Sciatic nerve (tissue), 2 donors: Measurements from ENCODE around the gene CWC15. TPM values are rescaled to one million over a fixed set of nuclear protein-coding genes. Genes with fewer than 3 reads are reported as not detected.
"Not testable (repeated sequence)": the region's sequence is repeated elsewhere in the genome, so short reads cannot be mapped to it uniquely, and the experiment has no call there.

Experiments used
- ATAC-seq: fragments of 200-7000 bp; cut with Tn5 transposase; one replicate; pipeline ENCODE4 v1.9.1; 2020; ENCODE audit warnings: mild to moderate bottlenecking, moderate library complexity
- DNase-seq: peaks from one replicate; pipeline ENCODE4 v3.0.0-alpha.2; 2020; ENCODE audit warnings: low spot score
- intact Hi-C: fragments of 100-400 bp; cut with DNase I; formaldehyde crosslinking; loops from one replicate; pipeline ENCODE4 v1.14.2; 2022
- total RNA-seq: library from RNA; stranded (reverse); fragmentation: NEBNext Ultra II Directional; extraction: Animal tissue kit (Norgen Biotek cat#: 25700); gene quantifications from one replicate; pipeline ENCODE4 v1.2.1, GENCODE V29; 2021
- donor health status: DM: no; HTN: no; CAD: no.
- donor health status: DM: no; HTN: no; CAD: no.

Gene CWC15
- total RNA-seq, 1 donor from 2014 or later: 78.8 TPM

DNA sequence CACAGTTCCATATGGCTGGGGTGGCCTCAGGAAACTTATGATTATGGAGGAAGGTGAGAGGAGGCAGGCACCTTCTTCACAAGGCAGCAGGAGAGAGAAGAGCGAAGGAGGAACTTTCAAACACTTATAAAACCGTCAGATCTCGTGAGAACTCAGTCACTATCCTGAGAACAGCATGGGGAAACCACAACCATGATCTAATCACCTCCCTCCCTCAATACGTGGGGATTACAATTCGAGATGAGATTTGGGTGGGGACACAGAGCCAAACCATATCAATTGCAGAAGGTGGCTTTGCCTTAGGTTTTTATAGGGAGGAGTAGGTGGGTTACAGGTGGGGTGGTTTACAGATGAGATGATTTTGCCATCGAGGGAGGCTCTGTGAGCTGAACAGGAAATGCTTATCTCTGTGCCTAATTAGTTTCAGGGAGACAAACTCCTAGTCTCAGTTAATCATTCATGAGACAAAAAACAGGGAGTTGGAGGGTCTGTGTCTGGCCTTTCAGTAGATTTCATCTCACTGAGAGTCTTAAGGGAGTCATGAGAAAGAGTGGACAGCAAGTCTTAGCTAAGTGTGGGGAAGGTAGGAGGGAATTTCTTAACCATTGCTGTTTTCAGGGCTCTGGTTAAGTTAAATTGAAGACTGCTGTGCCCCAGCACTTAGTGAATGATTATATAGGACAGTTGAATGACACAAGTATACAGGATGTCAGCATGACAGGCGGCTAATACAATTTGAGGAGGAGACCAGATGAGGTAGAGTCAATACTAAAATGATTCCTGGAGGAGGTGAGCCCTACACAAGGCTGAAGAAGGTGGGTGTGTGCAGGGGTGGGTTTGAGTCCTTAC is 47.7 kb downstream of the CWC15 start:
- intact Hi-C loops: no loop called here
- no peak for ATAC-seq
- no peak for DNase-seq

DNA sequence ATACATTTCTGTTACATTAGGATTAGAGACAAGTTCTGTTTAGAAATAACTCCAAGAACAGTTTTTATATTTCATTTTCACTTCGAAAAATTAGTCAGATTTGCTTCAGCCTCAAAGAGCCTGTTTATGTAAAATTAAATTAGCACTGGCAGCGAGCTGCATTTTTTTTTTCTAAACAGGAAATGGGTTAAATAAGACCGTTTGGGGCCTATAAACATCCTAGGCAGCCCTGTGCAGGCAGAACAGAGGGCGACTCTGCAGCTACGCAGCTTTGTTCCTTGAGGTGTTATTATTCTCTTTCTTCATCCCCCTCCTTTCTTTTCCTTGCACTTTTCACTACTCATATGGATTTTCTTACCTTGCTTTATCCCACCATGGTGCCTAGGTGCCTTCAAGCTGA is 48.7 kb downstream of the CWC15 start:
- intact Hi-C loops: no loop called here
- no peak for ATAC-seq
- no peak for DNase-seq

DNA sequence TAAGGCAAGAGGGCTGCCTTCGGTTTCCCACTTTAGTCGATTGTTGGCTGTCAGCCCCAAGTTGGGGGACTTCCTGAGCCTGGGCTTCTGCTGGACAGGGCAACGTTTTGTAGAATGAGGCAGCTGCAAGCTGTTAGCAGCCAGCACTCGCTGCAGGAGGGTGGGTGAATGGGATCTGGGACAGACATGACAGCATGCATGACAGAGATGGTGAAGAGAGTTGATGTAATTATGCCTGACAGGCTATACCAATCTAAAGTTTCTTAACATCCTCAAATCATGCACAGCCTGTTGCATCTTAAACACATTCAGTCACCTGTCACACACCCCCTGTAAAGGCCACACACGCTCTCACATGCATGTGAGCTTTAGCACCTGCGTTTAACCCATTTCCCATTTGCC is 49.2 kb downstream of the CWC15 start:
- ATAC-seq (no peak), DNase-seq (no peak)
- intact Hi-C loops: no loop called here

DNA sequence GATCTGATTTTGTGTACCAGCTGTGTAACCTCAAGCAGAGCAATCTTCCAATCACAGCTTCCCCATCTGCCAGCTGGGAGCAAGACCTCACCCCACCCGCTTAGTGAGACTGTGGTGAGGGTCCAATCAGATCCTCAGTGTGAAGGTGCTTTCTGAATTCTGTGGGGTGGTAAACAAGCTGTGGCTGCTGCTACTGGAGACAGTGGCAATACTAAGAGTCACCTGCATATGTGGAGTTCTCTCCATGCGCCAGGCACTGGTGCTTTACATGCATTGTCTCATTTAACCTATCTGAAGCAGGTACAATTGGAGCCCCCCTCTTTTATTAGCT is 50.4 kb downstream of the CWC15 start:
- DNase-seq (no peak), ATAC-seq (no peak)
- intact Hi-C loops: no loop called here

DNA sequence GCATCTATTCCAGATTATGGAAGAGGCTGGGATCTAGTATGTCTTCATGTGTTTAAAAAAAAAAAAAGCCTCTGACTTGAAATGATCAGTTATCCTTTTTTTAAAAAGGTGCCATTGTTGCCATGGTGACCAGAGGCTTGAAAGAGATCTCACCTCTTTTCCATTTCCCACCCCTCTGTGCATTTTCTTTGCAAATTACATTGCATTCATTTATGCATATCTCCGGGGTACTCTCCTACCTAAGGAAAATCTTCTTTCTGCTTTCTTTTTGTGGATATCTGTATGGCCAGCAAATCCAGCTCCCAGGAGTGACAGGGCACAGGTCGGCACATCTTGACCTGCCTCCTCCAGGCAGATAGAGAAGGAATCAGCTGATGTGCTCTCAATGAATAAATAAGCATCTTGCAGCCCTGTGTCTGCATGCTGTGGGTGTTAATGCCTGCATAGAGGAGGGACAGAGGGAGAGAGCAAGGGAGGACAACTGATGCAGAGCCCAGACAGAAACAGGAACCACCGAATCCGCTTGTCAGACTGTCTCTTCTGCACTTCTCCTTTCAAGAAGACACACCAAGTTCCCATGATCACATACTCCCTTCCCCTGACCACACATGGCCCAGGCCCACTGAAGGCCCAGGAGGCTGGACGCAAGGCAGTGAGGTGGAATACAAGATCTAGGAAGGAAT is 50.9 kb downstream of the CWC15 start:
- no peak for ATAC-seq
- intact Hi-C loops: no loop called here
- no peak for DNase-seq

DNA sequence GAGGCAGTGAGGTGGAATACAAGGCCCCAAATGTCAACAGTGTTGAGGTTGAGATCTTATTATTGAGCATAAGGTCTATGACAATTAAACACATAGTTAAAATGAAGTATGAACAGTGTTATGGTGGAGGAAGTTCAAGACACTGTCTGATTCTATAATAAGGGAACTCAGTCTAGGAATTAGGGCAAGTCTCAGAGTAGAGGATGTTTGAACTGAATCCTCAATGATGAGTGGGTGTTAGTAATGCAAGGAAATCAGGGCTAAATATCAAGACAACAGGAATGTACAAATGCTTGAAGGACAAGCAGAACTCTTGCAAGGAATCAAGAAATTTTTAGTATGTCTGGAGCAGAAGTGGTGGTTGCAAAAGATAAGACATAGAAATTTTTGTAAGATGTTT is 53.0 kb downstream of the CWC15 start:
- DNase-seq: no peak
- no peak for ATAC-seq
- intact Hi-C loops: no loop called here

DNA sequence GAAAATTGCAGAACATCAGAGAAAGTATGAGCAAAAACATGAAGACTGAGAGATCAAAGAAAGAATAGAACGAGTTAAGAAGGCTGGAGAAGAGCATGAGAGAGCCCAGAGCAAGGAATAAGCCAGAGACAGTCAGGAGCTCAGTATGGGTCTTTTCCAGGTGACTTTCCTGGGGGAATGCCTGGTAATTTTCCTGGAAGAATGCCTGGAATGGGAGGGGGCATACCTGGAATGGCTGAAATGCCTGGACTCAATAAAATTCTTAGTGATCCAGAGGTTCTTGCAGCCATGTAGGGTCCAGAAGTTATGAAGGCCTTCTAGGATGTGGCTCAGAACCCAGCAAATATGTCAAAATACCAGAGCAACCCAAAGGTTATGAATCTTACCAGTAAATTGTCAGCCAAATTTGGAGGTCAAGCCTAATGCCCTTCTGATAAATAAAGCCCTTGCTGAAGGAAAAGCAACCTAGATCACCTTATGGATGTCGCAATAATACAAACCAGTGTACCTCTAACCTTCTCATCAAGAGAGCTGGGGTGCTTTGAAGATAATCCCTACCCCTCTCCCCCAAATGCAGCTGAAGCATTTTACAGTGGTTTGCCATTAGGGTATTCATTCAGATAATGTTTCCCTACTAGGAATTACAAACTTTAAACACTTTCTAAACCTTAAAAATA is 59.5 kb downstream of the CWC15 start:
- intact Hi-C loops, DNase-seq, ATAC-seq: not testable (repeated sequence)

DNA sequence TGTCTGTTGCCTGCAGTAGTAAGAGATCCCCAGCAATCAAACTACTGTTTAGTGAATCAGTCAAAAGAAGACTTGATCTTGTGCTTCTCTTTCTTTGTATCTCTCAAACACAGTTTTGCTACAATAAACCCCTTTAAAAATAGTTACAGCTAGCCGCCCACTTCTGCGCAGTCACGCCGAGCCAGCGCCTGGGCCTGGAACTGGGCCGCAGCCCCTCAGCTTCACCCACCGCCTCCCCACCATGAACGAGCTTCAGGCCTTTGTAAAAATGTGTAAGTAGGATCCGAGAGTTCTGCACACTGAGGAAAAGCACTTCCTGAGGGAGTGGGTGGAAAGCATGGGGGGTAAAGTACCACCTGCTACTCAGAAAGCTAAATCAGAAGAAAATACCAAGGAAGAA is 60.5 kb downstream of the CWC15 start:
- no peak for ATAC-seq
- intact Hi-C loops: no loop called here
- no peak for DNase-seq

Other genes with a start within 250 kb of the CWC15 start
- gene AMOTL1, start 205.2 kb downstream of the CWC15 start, total RNA-seq: 75.6 TPM
- gene KDM4D, start 153 bp upstream of the CWC15 start, total RNA-seq: 0.80 TPM
- gene KDM4E, start 51.7 kb upstream of the CWC15 start, total RNA-seq: not detected
- gene KDM4F, start 75.9 kb upstream of the CWC15 start, total RNA-seq: not detected
- 65.0 TPM for gene SRSF8, start 93.4 kb upstream of the CWC15 start, total RNA-seq
- gene ENDOD1, start 116.3 kb upstream of the CWC15 start, total RNA-seq: 104 TPM